Keratinocyte (primary cell): ENCODE data around the gene CENPU. TPM values are rescaled to one million over a fixed set of nuclear protein-coding genes. Genes with fewer than 3 reads are reported as not detected.

Source experiments
- DNase-seq: peaks from one replicate; pipeline ENCODE4 v3.0.0-alpha.2; 2011; ENCODE audit warnings: low read depth, missing footprints, low spot score
- FAIRE-seq: peaks from 2 replicates; lab custom pipeline; 2011; peaks lifted over from hg19 to GRCh38; lab: Jason Lieb, UNC
- H2AFZ ChIP-seq: 2 replicates; pipeline ENCODE4 v1.6.0; 2012; ENCODE audit warnings: low read length, control low read depth, inconsistent platforms; ENCODE audit not compliant: control insufficient read depth
- H3K27ac ChIP-seq: 2 replicates; pipeline ENCODE4 v1.5.1; 2011; ENCODE audit warnings: low read length; ENCODE audit not compliant: control insufficient read depth, insufficient read depth
- H3K27me3 ChIP-seq: 3 replicates; pipeline ENCODE4 v1.6.0; 2011; ENCODE audit warnings: low read length; ENCODE audit not compliant: control insufficient read depth, insufficient read depth; ENCODE audit errors: extremely low read depth
- H3K36me3 ChIP-seq, 2 experiments: 2 replicates in 1 of 2; 3 replicates in 1 of 2; pipeline ENCODE4 v1.5.1; 2011; ENCODE audit warnings: low read length in 2 of 2, mild to moderate bottlenecking in 1 of 2; ENCODE audit not compliant: control insufficient read depth in 2 of 2, insufficient read depth in 2 of 2; ENCODE audit errors: extremely low read depth in 1 of 2
- H3K4me1 ChIP-seq: 3 replicates; pipeline ENCODE4 v1.5.1; 2011; ENCODE audit warnings: low read length; ENCODE audit not compliant: control insufficient read depth, insufficient read depth; ENCODE audit errors: extremely low read depth
- H3K4me2 ChIP-seq: 3 replicates; pipeline ENCODE4 v1.6.0; 2011; ENCODE audit warnings: low read depth, low read length; ENCODE audit not compliant: control insufficient read depth, insufficient read depth; ENCODE audit errors: extremely low read depth
- H3K4me3 ChIP-seq, 3 experiments: fragments of 200-600 bp in 1 of 3; sonication (generic) in 1 of 3; 2 replicates in 2 of 3; 3 replicates in 1 of 3; pipeline ENCODE4 v1.5.1; 2011 to 2016; ENCODE audit warnings: low read length in 3 of 3, mild to moderate bottlenecking in 3 of 3, control low read depth in 2 of 3, inconsistent platforms in 1 of 3, low read depth in 1 of 3, mixed read lengths in 1 of 3, mixed run types in 1 of 3, moderate library complexity in 1 of 3; ENCODE audit not compliant: control insufficient read depth in 2 of 3, insufficient read depth in 2 of 3; ENCODE audit errors: extremely low read depth in 1 of 3
- H3K79me2 ChIP-seq: 2 replicates; pipeline ENCODE4 v1.6.0; 2012; ENCODE audit warnings: low read length; ENCODE audit not compliant: control insufficient read depth, insufficient read depth
- H3K9ac ChIP-seq: 3 replicates; pipeline ENCODE4 v1.6.0; 2011; ENCODE audit warnings: low read length; ENCODE audit not compliant: control insufficient read depth, insufficient read depth; ENCODE audit errors: extremely low read depth
- H3K9me1 ChIP-seq: 3 replicates; pipeline ENCODE4 v1.6.0; 2011; ENCODE audit warnings: low read length; ENCODE audit not compliant: control insufficient read depth, insufficient read depth; ENCODE audit errors: extremely low read depth
- H3K9me3 ChIP-seq: 2 replicates; pipeline ENCODE4 v1.5.1; 2012; ENCODE audit warnings: low read depth, low read length; ENCODE audit not compliant: control insufficient read depth
- H4K20me1 ChIP-seq: 3 replicates; pipeline ENCODE4 v1.6.0; 2011; ENCODE audit warnings: low read length; ENCODE audit not compliant: control insufficient read depth, insufficient read depth; ENCODE audit errors: extremely low read depth
- CTCF ChIP-seq, 3 experiments: IDR thresholded peaks in 1 of 3; conservative IDR thresholded peaks in 1 of 3; optimal IDR thresholded peaks in 1 of 3; 2 replicates in 2 of 3; 3 replicates in 1 of 3; pipeline versions ENCODE3 to v1.5.1; 2011; ENCODE audit warnings: low read length in 3 of 3, mild to moderate bottlenecking in 3 of 3, moderate library complexity in 2 of 3, control low read depth in 1 of 3, inconsistent platforms in 1 of 3; ENCODE audit not compliant: insufficient read depth in 2 of 3; ENCODE audit errors: extremely low read depth in 1 of 3
- EZH2 ChIP-seq: IDR thresholded peaks from one replicate; pipeline ENCODE4 v1.6.1; 2012; ENCODE audit warnings: inconsistent platforms, mild to moderate bottlenecking, low read length, moderate library complexity
- dilution Hi-C: fragments of 300-500 bp; cut with MboI; formaldehyde crosslinking; loops from one replicate; pipeline ENCODE4 v1.7.0; 2020; ENCODE audit warnings: low sequenced_read_pairs; ENCODE audit not compliant: extremely low pct_ligation_motif_present
- polyA plus RNA-seq, 5 experiments: library from polyadenylated mRNA; depleted of rRNA in 3 of 5; stranded (reverse) in 3 of 5; stranded (forward) in 1 of 5; unstranded in 1 of 5; fragments of >200 nt; gene quantifications; 1 replicate in 1 of 5; 2 replicates in 3 of 5; 3 replicates in 1 of 5; pipeline versions ENCODE4 v1.2.1 to v1.2.3, GENCODE V29; 2011 to 2012; ENCODE audit warnings: missing spikeins in 2 of 5, low read depth in 1 of 5, low replicate concordance in 1 of 5

Gene CENPU
- polyA plus RNA-seq, 1 donor (not counting 4 experiments of a cell fraction or from before 2014, with no cell fraction given): 12.5 TPM

DNA sequence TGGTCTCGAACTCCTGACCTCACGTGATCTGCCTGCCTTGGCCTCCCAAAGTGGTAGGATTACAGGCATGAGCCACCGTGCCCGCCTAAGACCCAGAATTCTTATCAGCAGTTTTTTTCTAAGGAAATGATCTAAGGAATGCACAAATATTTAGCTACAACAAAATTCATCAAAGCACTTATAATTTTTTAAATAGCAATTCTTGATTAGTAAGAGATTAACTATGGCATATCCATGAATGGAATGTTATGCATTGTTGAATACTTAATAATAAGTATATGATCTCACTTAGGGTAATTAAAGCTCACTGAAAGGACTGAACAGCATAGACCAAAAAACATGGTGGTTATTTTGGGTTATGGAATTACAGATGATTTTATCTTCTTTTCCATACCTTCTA is 18.4 kb downstream of the CENPU start:
- DNase-seq (no peak), FAIRE-seq (no peak)
- Histone ChIP-seq H3K4me1 (no peaks in the 10 kb centered on the region), H3K9ac (no peak overlapping the region), H3K27ac (no peak overlapping the region), H4K20me1 (no peaks in the 10 kb centered on the region), H3K9me3 (no peaks in the 10 kb centered on the region), H3K79me2 (peaks cover 7% of the 10 kb centered on the region), H3K9me1 (no peaks in the 10 kb centered on the region), H3K27me3 (no peaks in the 10 kb centered on the region), H2AFZ (no peak overlapping the region), H3K36me3 (peaks cover 2 to 4% of the 10 kb centered on the region in 2 experiments), H3K4me2 (no peak overlapping the region), H3K4me3 (no peak overlapping the region)
- dilution Hi-C loops: no loop called here
- no peak for TF ChIP-seq CTCF (optimal IDR thresholded peaks at IDR 0.05 in 1 of 3, IDR thresholded peaks at IDR 0.05 in 1 of 3, conservative IDR thresholded peaks at IDR 0.05 in 1 of 3; ENCODE audit: extremely low read depth in 1 of 3, insufficient read depth in 2 of 3, low read length in 3 of 3)
- no peak for TF ChIP-seq EZH2

DNA sequence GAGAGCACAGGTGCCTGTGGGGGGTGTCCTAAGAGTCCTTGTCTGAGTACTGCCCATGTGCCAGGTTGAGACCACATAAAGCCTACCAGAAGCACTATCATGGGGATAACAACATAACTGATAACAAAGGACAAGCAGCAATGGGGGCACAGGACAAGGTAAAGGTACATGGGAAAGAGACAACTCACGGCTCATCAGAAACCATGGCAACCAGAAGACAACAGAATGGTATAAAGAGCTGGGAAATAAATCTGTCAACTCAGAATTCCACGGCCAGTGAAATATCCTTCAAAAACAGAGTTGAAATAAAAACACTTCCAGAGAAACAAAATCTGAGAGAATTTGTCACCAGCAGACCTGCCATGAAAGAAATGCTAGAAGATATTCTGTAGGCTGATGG is 20.0 kb downstream of the CENPU start:
- TF ChIP-seq CTCF (optimal IDR thresholded peaks at IDR 0.05 in 1 of 3, IDR thresholded peaks at IDR 0.05 in 1 of 3, conservative IDR thresholded peaks at IDR 0.05 in 1 of 3; ENCODE audit: extremely low read depth in 1 of 3, insufficient read depth in 2 of 3, low read length in 3 of 3): no peak
- no peak for TF ChIP-seq EZH2
- FAIRE-seq: no peak
- no peak overlapping the region for H3K4me3 ChIP-seq
- no peaks in the 10 kb centered on the region for H3K79me2 ChIP-seq
- peaks cover 0 to 4% of the 10 kb centered on the region in 2 experiments for H3K36me3 ChIP-seq
- no peaks in the 10 kb centered on the region for H3K4me1 ChIP-seq
- no peaks in the 10 kb centered on the region for H3K9me1 ChIP-seq
- H3K4me2 ChIP-seq: no peak overlapping the region
- no peak overlapping the region for H3K27ac ChIP-seq
- no peaks in the 10 kb centered on the region for H3K9me3 ChIP-seq
- no peaks in the 10 kb centered on the region for H4K20me1 ChIP-seq
- no peak overlapping the region for H3K9ac ChIP-seq
- no peak overlapping the region for H2AFZ ChIP-seq
- no peaks in the 10 kb centered on the region for H3K27me3 ChIP-seq
- no peak for DNase-seq
- dilution Hi-C loops: no loop called here
